SH-SY5Y (cell line): ENCODE results near the gene TSPO.

Source experiments
- GATA2 ChIP-seq: IDR thresholded peaks from 2 replicates; pipeline ENCODE4 v1.6.1; 2011; ENCODE audit warnings: mild to moderate bottlenecking, low read depth, low read length
- GATA3 ChIP-seq: IDR thresholded peaks from 2 replicates; pipeline ENCODE4 v1.6.1; 2011; ENCODE audit warnings: low read depth, mild to moderate bottlenecking, low read length, moderate library complexity

- TF ChIP-seq GATA2 (no peak), GATA3 (no peak)
These were observed 53.9 kb downstream of the TSPO start for GRCh38 chr22:43205261-43205691.
